Breast epithelium (tissue), 4 donors: ENCODE results near the gene TLX3. TPM values are rescaled to one million over a fixed set of nuclear protein-coding genes. Genes with fewer than 3 reads are reported as not detected.

Experiments
- DNase-seq, 2 donors: peaks; one replicate each; pipeline ENCODE4 v3.0.0-alpha.2; 2019; ENCODE audit warnings: low spot score in 2 of 2
- H3K27ac ChIP-seq, 2 donors: fragments of 200-600 bp; sonication (generic) in 1 of 2; one replicate each; pipeline ENCODE4 v1.5.1; 2016 to 2019; ENCODE audit warnings: mild to moderate bottlenecking in 1 of 2
- H3K27me3 ChIP-seq, 2 donors: fragments of 200-600 bp; sonication (generic) in 1 of 2; one replicate each; pipeline versions ENCODE4 v1.5.1 to v1.6.0; 2017 to 2019; ENCODE audit warnings: control low read depth in 1 of 2, mild to moderate bottlenecking in 1 of 2
- H3K36me3 ChIP-seq: fragments of 200-600 bp; one replicate; pipeline ENCODE4 v1.5.1; 2019
- H3K4me1 ChIP-seq, 2 donors: fragments of 200-600 bp; sonication (generic); one replicate each; pipeline ENCODE4 v1.5.1; 2016 to 2019; ENCODE audit warnings: control low read depth in 1 of 2
- H3K4me3 ChIP-seq, 3 donors: fragments of 200-600 bp; sonication (generic); 1 replicate in 2 of 3; 2 replicates in 1 of 3; pipeline ENCODE4 v1.5.1; 2016 to 2019; ENCODE audit warnings: mild to moderate bottlenecking in 3 of 3, moderate library complexity in 2 of 3
- H3K9me3 ChIP-seq, 2 donors: fragments of 200-600 bp; sonication (generic) in 1 of 2; one replicate each; pipeline ENCODE4 v1.5.1; 2016 to 2019; ENCODE audit warnings: control low read depth in 1 of 2
- CTCF ChIP-seq, 3 donors: fragments of 450-650 bp; IDR thresholded peaks; one replicate each; pipeline ENCODE4 v1.5.1; 2016 to 2017; ENCODE audit warnings: antibody characterized with exemption in 3 of 3, mild to moderate bottlenecking in 3 of 3, moderate library complexity in 3 of 3
- POLR2A ChIP-seq: fragments of 450-650 bp; IDR thresholded peaks from one replicate; pipeline ENCODE4 v1.6.1; 2016; ENCODE audit warnings: antibody characterized with exemption, mild to moderate bottlenecking, moderate library complexity
- POLR2AphosphoS5 ChIP-seq, 3 donors: sonication (generic); formaldehyde crosslinking; IDR thresholded peaks; one replicate each; pipeline ENCODE4 v1.6.1; 2017; ENCODE audit warnings: antibody characterized with exemption in 3 of 3
- intact Hi-C: fragments of 100-400 bp; cut with DNase I; formaldehyde crosslinking; loops from one replicate; pipeline ENCODE4 v1.15.1; 2023; ENCODE audit warnings: low total_unique reads
- total RNA-seq, 3 donors: library from RNA; depleted of rRNA; stranded (reverse); fragments of >200 nt; gene quantifications; one replicate each; pipeline ENCODE4 v1.1.0, GENCODE V29; 2016

The TLX3 gene
- total RNA-seq, 3 donors from 2014 or later = not detected

GRCh38 chr5:171322527-171322926, 13.5 kb downstream of the TLX3 start:
- no peak for DNase-seq
- intact Hi-C loops = no loop called here
- no peaks in the 10 kb centered on the region for H3K4me1 ChIP-seq
- H3K9me3 ChIP-seq = no peaks in the 10 kb centered on the region
- H3K4me3 ChIP-seq = no peak overlapping the region
- no peak overlapping the region for H3K27ac ChIP-seq
- no peak for TF ChIP-seq POLR2AphosphoS5 (IDR thresholded peaks at IDR 0.05)
- no peak for TF ChIP-seq POLR2A
- TF ChIP-seq CTCF (IDR thresholded peaks at IDR 0.05) = no peak
- H3K36me3 ChIP-seq = no peaks in the 10 kb centered on the region
- peaks cover 0 to 86% of the 10 kb centered on the region in 2 donors for H3K27me3 ChIP-seq

- no peak for DNase-seq
- no peak for TF ChIP-seq POLR2AphosphoS5 (IDR thresholded peaks at IDR 0.05)
- TF ChIP-seq POLR2A = no peak
- no peak for TF ChIP-seq CTCF (IDR thresholded peaks at IDR 0.05)
- Histone ChIP-seq H3K4me1 (no peaks in the 10 kb centered on the region), H3K9me3 (no peaks in the 10 kb centered on the region), H3K36me3 (no peaks in the 10 kb centered on the region), H3K27ac (no peak overlapping the region), H3K27me3 (peaks cover 0 to 84% of the 10 kb centered on the region in 2 donors), H3K4me3 (no peak overlapping the region)
- intact Hi-C loops = no loop called here
Observed at GRCh38 chr5:171323007-171323406, 14.0 kb downstream of the TLX3 start.

- Histone ChIP-seq H3K4me3 (no peak overlapping the region), H3K27ac (no peak overlapping the region), H3K36me3 (no peaks in the 10 kb centered on the region), H3K27me3 (peaks cover 0 to 81% of the 10 kb centered on the region in 2 donors), H3K9me3 (no peaks in the 10 kb centered on the region), H3K4me1 (no peaks in the 10 kb centered on the region)
- TF ChIP-seq POLR2A (no peak), CTCF (IDR thresholded peaks at IDR 0.05) (no peak), POLR2AphosphoS5 (IDR thresholded peaks at IDR 0.05) (no peak)
- intact Hi-C loops = no loop called here
- DNase-seq = no peak
Observed at GRCh38 chr5:171323806-171324632, 15.0 kb downstream of the TLX3 start.

- intact Hi-C loops = no loop called here
- H3K27ac ChIP-seq = no peak overlapping the region
- H3K4me1 ChIP-seq = no peaks in the 10 kb centered on the region
- no peak for DNase-seq
- no peaks in the 10 kb centered on the region for H3K9me3 ChIP-seq
- no peaks in the 10 kb centered on the region for H3K36me3 ChIP-seq
- H3K27me3 ChIP-seq = peaks cover 0 to 55% of the 10 kb centered on the region in 2 donors
- no peak for TF ChIP-seq POLR2AphosphoS5 (IDR thresholded peaks at IDR 0.05)
- TF ChIP-seq POLR2A = no peak
- no peak for TF ChIP-seq CTCF (IDR thresholded peaks at IDR 0.05)
- no peak overlapping the region for H3K4me3 ChIP-seq
Observed at GRCh38 chr5:171330021-171330420, 21.0 kb downstream of the TLX3 start.

- Histone ChIP-seq H3K4me3 (no peak overlapping the region), H3K9me3 (no peaks in the 10 kb centered on the region), H3K36me3 (no peaks in the 10 kb centered on the region), H3K27me3 (peaks cover 0 to 30% of the 10 kb centered on the region in 2 donors), H3K27ac (no peak overlapping the region), H3K4me1 (no peaks in the 10 kb centered on the region)
- no peak for DNase-seq
- TF ChIP-seq POLR2A = no peak
- TF ChIP-seq POLR2AphosphoS5 (IDR thresholded peaks at IDR 0.05) = no peak
- no peak for TF ChIP-seq CTCF (IDR thresholded peaks at IDR 0.05)
- intact Hi-C loops = no loop called here
Observed at GRCh38 chr5:171335616-171336015, 26.6 kb downstream of the TLX3 start.
